Keratinocyte (primary cell): Measurements from ENCODE around the gene FOLR1. TPM values are rescaled to one million over a fixed set of nuclear protein-coding genes. Genes with fewer than 3 reads are reported as not detected.

ENCODE experiments used
- DNase-seq: peaks from one replicate; pipeline ENCODE4 v3.0.0-alpha.2; 2011; ENCODE audit warnings: low read depth, missing footprints, low spot score
- FAIRE-seq: peaks from 2 replicates; lab custom pipeline; 2011; peaks lifted over from hg19 to GRCh38; lab: Jason Lieb, UNC
- H2AFZ ChIP-seq: 2 replicates; pipeline ENCODE4 v1.6.0; 2012; ENCODE audit warnings: low read length, control low read depth, inconsistent platforms; ENCODE audit not compliant: control insufficient read depth
- H3K27ac ChIP-seq: 2 replicates; pipeline ENCODE4 v1.5.1; 2011; ENCODE audit warnings: low read length; ENCODE audit not compliant: control insufficient read depth, insufficient read depth
- H3K27me3 ChIP-seq: 3 replicates; pipeline ENCODE4 v1.6.0; 2011; ENCODE audit warnings: low read length; ENCODE audit not compliant: control insufficient read depth, insufficient read depth; ENCODE audit errors: extremely low read depth
- H3K36me3 ChIP-seq, 2 experiments: 2 replicates in 1 of 2; 3 replicates in 1 of 2; pipeline ENCODE4 v1.5.1; 2011; ENCODE audit warnings: low read length in 2 of 2, mild to moderate bottlenecking in 1 of 2; ENCODE audit not compliant: control insufficient read depth in 2 of 2, insufficient read depth in 2 of 2; ENCODE audit errors: extremely low read depth in 1 of 2
- H3K4me1 ChIP-seq: 3 replicates; pipeline ENCODE4 v1.5.1; 2011; ENCODE audit warnings: low read length; ENCODE audit not compliant: control insufficient read depth, insufficient read depth; ENCODE audit errors: extremely low read depth
- H3K4me2 ChIP-seq: 3 replicates; pipeline ENCODE4 v1.6.0; 2011; ENCODE audit warnings: low read depth, low read length; ENCODE audit not compliant: control insufficient read depth, insufficient read depth; ENCODE audit errors: extremely low read depth
- H3K4me3 ChIP-seq, 3 experiments: fragments of 200-600 bp in 1 of 3; sonication (generic) in 1 of 3; 2 replicates in 2 of 3; 3 replicates in 1 of 3; pipeline ENCODE4 v1.5.1; 2011 to 2016; ENCODE audit warnings: low read length in 3 of 3, mild to moderate bottlenecking in 3 of 3, control low read depth in 2 of 3, inconsistent platforms in 1 of 3, low read depth in 1 of 3, mixed read lengths in 1 of 3, mixed run types in 1 of 3, moderate library complexity in 1 of 3; ENCODE audit not compliant: control insufficient read depth in 2 of 3, insufficient read depth in 2 of 3; ENCODE audit errors: extremely low read depth in 1 of 3
- H3K79me2 ChIP-seq: 2 replicates; pipeline ENCODE4 v1.6.0; 2012; ENCODE audit warnings: low read length; ENCODE audit not compliant: control insufficient read depth, insufficient read depth
- H3K9ac ChIP-seq: 3 replicates; pipeline ENCODE4 v1.6.0; 2011; ENCODE audit warnings: low read length; ENCODE audit not compliant: control insufficient read depth, insufficient read depth; ENCODE audit errors: extremely low read depth
- H3K9me1 ChIP-seq: 3 replicates; pipeline ENCODE4 v1.6.0; 2011; ENCODE audit warnings: low read length; ENCODE audit not compliant: control insufficient read depth, insufficient read depth; ENCODE audit errors: extremely low read depth
- H3K9me3 ChIP-seq: 2 replicates; pipeline ENCODE4 v1.5.1; 2012; ENCODE audit warnings: low read depth, low read length; ENCODE audit not compliant: control insufficient read depth
- H4K20me1 ChIP-seq: 3 replicates; pipeline ENCODE4 v1.6.0; 2011; ENCODE audit warnings: low read length; ENCODE audit not compliant: control insufficient read depth, insufficient read depth; ENCODE audit errors: extremely low read depth
- CTCF ChIP-seq, 3 experiments: IDR thresholded peaks in 1 of 3; conservative IDR thresholded peaks in 1 of 3; optimal IDR thresholded peaks in 1 of 3; 2 replicates in 2 of 3; 3 replicates in 1 of 3; pipeline versions ENCODE3 to v1.5.1; 2011; ENCODE audit warnings: low read length in 3 of 3, mild to moderate bottlenecking in 3 of 3, moderate library complexity in 2 of 3, control low read depth in 1 of 3, inconsistent platforms in 1 of 3; ENCODE audit not compliant: insufficient read depth in 2 of 3; ENCODE audit errors: extremely low read depth in 1 of 3
- EZH2 ChIP-seq: IDR thresholded peaks from one replicate; pipeline ENCODE4 v1.6.1; 2012; ENCODE audit warnings: inconsistent platforms, mild to moderate bottlenecking, low read length, moderate library complexity
- dilution Hi-C: fragments of 300-500 bp; cut with MboI; formaldehyde crosslinking; loops from one replicate; pipeline ENCODE4 v1.7.0; 2020; ENCODE audit warnings: low sequenced_read_pairs; ENCODE audit not compliant: extremely low pct_ligation_motif_present
- polyA plus RNA-seq, 5 experiments: library from polyadenylated mRNA; depleted of rRNA in 3 of 5; stranded (reverse) in 3 of 5; stranded (forward) in 1 of 5; unstranded in 1 of 5; fragments of >200 nt; gene quantifications; 1 replicate in 1 of 5; 2 replicates in 3 of 5; 3 replicates in 1 of 5; pipeline versions ENCODE4 v1.2.1 to v1.2.3, GENCODE V29; 2011 to 2012; ENCODE audit warnings: missing spikeins in 2 of 5, low read depth in 1 of 5, low replicate concordance in 1 of 5

The FOLR1 gene
- polyA plus RNA-seq, 1 donor (not counting 4 experiments of a cell fraction or from before 2014, with no cell fraction given), result 0.13 TPM

- no peak overlapping the region for H3K27ac ChIP-seq
- H3K9me3 ChIP-seq, result no peaks in the 10 kb centered on the region
- TF ChIP-seq EZH2 (no peak), CTCF (optimal IDR thresholded peaks at IDR 0.05 in 1 of 3, IDR thresholded peaks at IDR 0.05 in 1 of 3, conservative IDR thresholded peaks at IDR 0.05 in 1 of 3; ENCODE audit: extremely low read depth in 1 of 3, insufficient read depth in 2 of 3, low read length in 3 of 3) (no peak)
- H3K4me1 ChIP-seq, result peaks cover 24% of the 10 kb centered on the region
- H3K9ac ChIP-seq, result no peak overlapping the region
- peak overlapping the region; percentile 45 for H3K4me2 ChIP-seq
- no peaks in the 10 kb centered on the region for H3K27me3 ChIP-seq
- dilution Hi-C loops, result no loop called here
- FAIRE-seq, result peak; percentile 80
- H3K79me2 ChIP-seq, result no peaks in the 10 kb centered on the region
- no peaks in the 10 kb centered on the region for H3K36me3 ChIP-seq
- peak overlapping the region; percentile 53 for H2AFZ ChIP-seq
- DNase-seq, result no peak
- H3K9me1 ChIP-seq, result no peaks in the 10 kb centered on the region
- no peak overlapping the region for H3K4me3 ChIP-seq
- no peaks in the 10 kb centered on the region for H4K20me1 ChIP-seq
Observed at GRCh38 chr11:72174302-72175070, 17.5 kb upstream of the FOLR1 start.

GRCh38 chr11:72177656-72178055, 14.3 kb upstream of the FOLR1 start:
- Histone ChIP-seq H3K4me3 (no peak overlapping the region), H3K9ac (no peak overlapping the region), H2AFZ (no peak overlapping the region), H3K9me1 (no peaks in the 10 kb centered on the region), H3K9me3 (no peaks in the 10 kb centered on the region), H3K4me2 (no peak overlapping the region), H3K4me1 (peaks cover 43% of the 10 kb centered on the region), H3K27me3 (no peaks in the 10 kb centered on the region), H3K36me3 (no peaks in the 10 kb centered on the region), H3K79me2 (no peaks in the 10 kb centered on the region), H3K27ac (no peak overlapping the region), H4K20me1 (no peaks in the 10 kb centered on the region)
- DNase-seq (no peak), FAIRE-seq (no peak)
- dilution Hi-C loops, result no loop called here
- TF ChIP-seq EZH2 (no peak), CTCF (optimal IDR thresholded peaks at IDR 0.05 in 1 of 3, IDR thresholded peaks at IDR 0.05 in 1 of 3, conservative IDR thresholded peaks at IDR 0.05 in 1 of 3; ENCODE audit: extremely low read depth in 1 of 3, insufficient read depth in 2 of 3, low read length in 3 of 3) (no peak)
